ENCODE data around the gene BEX1.
A peak's percentile ranks its signal among the peaks of the same experiment; 100 is the strongest.
"Not testable (repeated sequence)": the region's sequence is repeated elsewhere in the genome, so short reads cannot be mapped to it uniquely, and the experiment has no call there.

The BEX1 gene

DNA sequence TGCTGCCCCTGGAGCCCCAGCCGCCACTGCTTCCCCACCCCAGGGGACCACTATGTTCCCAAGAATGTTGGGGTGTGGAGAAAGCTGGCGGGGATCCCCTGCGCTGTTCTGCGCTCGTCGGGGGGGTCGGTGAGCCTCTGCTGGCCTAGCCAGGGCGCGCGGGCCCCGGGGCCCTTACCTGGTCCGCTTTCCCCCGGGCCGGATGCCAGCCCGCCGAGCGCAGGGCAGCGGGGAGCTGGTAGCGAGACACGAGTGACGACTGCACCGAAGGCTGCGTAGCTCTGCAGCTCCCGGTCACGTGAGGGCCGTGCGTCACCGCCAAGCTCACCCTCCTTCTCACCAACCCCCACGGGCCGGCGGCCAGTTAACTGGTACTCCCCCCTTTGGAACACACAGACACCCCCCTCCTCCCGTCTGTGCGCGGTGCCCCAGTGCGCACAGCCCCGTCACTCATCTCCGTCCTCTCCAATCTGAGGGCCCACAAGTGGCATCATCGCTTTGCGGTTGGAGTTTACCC, at the start of gene BEX1:
Gene BEX1, minus strand, starts transcription at position 254 of the 517 bp plus-strand sequence. CDS start 897 bp downstream, outside the sequence.
- DNase-seq, result no peak

DNA sequence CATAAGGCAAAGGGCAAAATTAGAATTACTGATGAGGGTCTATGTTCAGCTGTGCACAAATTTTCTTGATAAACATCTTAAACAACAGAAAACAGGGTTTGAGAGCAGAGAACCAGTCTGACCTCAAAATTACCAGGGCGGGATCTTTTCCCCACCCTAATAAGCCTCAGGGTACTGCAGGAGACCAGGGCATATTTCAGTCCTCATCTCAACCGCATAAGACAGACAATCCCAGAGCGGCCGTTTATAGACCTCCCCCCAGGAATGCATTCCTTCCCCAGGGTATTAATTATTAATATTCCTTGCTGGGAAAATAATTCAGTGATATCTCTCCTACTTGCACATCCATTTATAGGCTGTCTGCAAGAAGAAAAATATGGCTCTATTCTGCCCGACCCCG, 45.5 kb upstream of the BEX1 start:
- DNase-seq, result not testable (repeated sequence)

DNA sequence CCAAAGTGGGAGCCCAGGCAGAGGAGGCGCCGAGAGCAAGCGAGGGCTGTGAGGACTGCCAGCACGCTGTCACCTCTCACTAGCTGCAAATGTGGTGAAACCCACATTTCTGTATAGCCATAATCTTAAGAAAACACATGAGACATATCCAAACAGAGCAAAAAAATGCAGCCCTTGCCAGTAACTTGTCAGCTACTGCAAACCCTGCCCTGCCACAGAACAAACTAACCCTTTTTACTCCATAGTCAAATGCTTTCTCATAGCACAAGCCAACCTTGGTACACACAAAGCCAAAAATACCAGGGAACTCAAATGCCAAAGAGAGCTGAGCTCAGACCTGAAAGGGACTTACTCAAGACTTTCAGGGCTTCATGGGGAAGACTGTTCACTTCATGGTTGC, 43.9 kb upstream of the BEX1 start:
- no peak for DNase-seq

DNA sequence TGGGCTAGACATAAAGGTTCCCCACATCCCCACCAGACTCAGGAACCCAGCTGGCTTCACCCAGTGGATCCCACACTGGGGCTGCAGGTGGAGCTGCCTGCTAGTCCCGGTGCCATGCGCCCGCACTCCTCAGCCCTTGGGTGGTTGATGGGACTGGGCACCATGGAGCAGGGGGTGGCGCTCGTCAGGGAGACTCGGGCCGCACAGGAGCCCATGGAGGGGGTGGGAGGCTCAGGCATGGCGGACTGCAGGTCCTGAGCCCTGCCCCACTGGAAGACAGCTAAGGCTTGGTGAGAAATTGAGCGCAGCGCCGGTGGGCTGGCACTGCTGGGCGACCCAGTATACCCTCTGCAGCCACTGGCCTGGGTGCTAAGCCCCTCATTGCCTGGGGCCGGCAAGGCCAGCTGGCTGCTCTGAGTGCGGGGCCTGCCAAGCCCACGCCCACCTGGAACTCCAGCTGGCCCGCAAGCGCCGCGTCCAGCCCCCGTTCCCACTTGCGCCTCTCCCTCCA, 43.3 kb upstream of the BEX1 start:
- DNase-seq, result not testable (repeated sequence)

DNA sequence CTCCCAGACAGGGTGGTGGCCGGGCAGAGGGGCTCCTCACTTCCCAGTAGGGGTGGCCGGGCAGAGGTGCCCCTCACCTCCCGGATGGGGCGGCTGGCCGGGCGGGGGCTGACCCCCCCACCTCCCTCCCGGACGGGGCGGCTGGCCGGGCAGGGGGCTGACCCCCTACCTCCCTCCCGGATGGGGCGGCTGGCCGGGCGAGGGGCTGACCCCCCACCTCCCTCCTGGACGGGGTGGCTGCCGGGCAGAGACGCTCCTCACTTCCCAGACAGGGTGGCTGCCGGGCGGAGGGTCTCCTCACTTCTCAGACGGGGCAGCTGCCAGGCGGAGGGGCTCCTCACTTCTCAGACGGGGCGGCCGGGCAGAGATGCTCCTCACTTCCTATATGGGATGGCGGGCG, 40.4 kb upstream of the BEX1 start:
- DNase-seq, result not testable (repeated sequence)

DNA sequence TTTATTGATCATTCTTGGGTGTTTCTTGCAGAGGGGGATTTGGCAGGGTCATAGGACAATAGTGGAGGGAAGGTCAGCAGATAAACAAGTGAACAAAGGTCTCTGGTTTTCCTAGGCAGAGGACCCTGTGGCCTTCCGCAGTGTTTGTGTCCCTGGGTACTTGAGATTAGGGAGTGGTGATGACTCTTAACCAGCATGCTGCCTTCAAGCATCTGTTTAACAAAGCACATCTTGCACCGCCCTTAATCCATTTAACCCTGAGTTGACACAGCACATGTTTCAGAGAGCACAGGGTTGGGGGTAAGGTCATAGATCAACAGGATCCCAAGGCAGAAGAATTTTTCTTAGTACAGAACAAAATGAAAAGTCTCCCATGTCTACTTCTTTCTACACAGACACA, 39.9 kb upstream of the BEX1 start:
- not testable (repeated sequence) for DNase-seq

DNA sequence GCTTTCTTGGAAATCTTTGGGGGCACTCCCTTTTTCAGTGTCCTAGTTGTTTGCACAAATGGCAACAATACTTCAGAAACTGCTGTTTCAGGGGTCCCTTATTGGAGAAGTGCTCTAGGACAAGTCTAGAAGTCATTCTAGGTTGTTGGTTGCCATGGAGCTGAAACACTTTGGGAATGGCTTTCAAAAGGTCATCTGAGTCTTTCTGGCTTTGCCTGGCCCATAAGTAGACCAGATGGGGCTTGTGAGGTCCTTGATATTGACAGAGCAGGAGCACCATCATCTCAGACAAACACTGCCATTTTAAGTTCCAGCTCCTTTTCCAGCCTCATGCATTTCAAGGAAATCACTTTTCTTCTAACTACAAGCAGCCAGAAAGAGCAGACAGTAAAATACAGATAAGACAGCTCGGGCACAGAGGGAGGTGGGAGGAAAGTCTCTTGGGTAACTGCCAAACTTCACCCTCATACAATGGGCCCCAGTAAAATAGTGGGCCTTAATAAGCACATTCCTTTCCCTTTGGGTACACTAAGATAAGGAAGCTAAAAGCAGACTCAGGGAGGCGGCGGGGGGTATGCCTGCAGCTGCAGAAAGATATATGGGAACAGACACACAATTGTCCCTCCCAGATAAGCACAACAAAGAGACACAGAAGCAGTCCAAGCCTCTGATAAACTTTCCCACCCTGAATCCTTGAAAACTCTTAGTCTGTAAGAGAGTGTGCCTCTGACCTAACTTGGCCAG, 37.5 kb upstream of the BEX1 start:
- DNase-seq, result no peak

DNA sequence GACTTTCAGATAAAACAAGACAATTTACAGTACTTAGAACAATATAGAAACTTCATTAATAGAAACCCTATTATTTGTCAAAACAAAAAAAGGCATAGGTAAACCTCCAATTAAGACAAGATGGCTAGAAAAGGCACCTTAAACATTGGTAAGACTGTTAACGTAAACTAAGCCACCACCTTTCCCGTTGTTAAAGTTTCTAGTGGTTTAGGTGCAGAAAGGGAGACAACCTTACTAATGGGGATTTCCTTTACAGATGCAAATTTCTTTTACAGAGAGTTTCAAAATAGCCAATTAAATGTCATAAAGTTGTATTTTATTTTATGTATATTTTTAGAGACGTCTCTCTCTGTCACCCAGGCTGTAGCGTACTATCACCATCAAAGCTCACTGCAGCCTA, 36.5 kb upstream of the BEX1 start:
- no peak for DNase-seq

DNA sequence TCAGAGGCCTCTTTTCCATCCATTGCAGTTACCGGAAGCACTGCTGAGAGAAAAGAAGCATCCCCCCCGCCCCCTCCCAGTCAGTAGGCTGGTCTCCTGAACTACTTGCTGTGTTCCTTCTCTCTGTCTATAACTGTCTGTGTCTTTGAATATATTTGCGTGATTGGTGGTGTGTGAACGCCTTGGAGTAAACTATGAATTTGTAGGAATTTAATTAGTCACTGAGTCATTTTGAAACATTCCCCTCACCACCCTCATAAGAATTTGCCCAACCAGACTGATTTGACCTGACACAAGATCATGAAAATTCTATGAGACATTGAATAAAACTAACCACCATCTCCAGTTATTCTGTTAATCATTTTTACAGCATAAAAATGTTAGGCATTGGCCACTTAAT, 35.7 kb upstream of the BEX1 start:
- DNase-seq, result no peak

DNA sequence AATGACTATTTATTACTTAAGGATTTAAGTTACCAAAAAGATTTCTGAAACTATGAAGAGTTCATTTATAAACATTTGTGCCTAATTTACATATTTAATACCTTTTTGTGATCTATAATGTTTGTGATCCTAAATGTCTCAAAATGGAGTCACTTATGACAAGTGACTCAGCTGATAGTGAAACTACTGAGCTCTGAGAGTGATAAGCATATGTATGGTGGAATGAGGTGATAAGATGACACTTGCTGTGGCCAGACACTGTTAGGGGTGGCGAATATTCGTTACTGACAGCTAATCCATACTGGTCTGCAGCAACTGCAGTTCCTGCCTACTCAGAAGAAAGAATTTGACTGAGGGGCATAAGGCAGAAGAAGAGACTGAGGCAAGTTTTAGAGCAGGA, 34.5 kb upstream of the BEX1 start:
- DNase-seq, result no peak

DNA sequence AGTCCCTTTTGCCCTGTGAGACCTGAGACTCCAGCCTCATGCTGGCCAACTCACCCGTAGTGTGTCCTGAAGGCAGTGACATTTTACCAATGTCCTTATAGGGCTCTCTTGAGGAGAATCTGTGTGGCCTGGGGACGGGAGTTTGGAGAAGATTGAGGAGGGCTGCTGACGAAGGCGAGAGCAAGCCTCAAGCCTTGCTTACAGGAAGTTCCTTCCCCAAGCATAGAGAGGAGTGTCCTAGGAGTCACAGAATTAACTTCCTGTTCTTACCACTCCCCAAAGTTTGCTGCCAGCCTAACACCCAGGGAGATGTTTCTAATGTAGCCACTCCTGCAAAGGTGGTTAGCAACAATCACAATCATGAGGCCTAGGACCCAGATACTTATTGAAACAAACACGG, 29.0 kb upstream of the BEX1 start, which contains the start of gene NXF3:
Gene NXF3, minus strand, starts transcription at position 202 of the 400 bp plus-strand sequence. Its CDS starts 120 bp downstream, at position 82.
- DNase-seq, result no peak

DNA sequence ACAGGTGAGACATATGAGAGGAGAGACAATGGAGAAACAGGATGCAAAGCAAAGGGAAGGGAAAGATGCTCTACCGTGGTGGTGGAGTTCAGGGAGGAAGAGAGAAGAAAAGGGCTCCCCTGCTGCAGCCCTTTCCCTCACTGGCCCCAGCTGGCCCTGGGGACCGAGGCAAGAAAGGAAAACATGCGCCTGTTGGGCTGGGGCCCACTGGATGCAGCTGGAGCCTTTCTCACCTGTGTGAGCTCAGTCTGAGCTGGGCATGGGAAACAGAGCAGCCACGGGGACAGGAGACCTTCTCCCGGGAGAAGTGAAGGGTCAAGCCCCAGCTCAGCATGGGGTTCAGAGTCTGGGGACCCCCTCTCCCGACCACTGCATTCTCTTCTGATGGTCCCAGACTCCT, 17.1 kb upstream of the BEX1 start:
- no peak for DNase-seq

DNA sequence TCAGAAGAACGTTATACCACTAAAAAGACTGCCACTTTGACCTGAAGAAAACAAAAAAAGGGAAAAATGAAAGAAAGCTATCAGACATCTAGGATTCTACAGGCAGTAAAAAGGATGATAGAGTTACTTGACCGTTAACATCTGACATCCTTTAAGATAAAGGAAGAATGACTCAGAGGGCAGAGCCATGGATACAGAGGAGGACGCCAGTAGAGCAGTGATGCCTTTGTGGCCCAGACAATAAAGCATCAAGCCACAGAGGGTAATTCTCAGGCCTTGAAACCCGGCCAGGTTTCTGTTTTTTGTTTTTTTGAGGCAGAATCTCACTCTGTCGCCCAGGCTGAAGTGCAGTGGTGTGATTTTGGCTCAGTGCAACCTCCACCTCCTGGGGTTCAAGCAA, 9.5 kb upstream of the BEX1 start:
- no peak for DNase-seq

DNA sequence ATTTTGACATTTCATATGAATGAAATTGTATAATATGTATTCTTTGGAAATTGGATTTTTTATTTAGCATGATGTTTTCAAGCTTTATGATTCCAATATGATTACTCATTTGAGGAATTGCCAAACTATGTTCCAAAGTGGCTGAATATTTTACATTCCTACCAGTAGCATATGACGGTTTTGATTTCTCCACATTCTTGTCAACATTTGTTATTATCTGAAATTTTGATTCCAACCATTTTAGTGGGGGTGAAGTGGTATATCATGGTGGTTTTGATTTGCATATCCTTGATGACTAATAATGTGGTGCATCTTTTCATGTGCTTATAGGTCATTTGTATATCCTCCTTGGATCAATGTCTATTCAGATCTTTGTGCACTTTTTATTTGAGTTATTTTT, 2.6 kb upstream of the BEX1 start:
- DNase-seq, result no peak

DNA sequence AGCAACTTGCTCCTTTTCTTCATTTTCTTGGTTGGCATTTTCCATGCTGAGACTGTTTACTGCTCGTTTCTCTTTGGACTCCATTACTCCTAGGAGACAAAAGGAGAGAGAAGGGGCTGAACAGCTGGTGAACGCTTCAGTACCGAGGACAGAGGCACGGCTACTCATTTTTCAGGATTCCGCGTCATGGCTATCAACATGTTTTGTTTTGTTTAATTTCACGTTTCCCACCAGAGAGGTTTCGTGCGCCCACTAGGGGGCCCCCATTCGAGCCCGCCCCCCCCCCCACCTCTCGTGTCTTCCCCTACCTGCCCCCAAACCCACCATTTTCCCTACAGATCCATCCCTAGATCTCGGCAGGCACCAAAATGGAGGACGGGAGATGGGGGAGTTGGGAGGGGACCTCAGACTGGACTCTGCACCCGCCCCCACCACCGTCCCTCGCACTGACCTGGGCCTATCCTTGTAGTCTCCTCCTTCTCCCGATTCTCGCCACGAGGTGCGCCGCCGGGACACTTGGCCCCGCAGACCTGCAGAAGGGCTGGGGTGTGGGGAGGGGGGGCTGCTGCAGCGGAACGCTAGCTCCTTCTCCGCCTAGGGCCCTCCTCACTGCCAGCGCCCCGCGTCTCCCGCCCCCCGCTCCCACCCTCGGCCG, 653 bp downstream of the BEX1 start:
- peak in 1 of 2 donors; percentile 6 for DNase-seq

DNA sequence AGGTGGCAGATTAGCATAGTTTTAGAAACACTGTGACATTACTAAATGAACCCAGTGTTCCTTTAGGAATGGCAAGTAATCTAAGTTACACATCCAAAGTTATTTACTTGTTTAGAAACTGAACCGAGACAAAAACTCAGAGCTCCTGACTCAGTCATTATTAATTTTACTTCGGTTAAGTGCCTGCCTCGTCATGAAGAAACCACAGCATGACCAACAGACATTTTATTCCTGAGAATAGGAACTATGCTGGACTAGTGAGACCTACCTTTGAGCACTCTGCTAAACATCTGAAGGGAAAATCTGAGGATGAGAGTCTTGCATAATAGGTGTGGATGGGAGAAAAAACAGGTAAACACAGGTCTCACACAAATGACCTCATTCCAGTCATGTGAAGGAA, 2.5 kb downstream of the BEX1 start:
- DNase-seq, result no peak

DNA sequence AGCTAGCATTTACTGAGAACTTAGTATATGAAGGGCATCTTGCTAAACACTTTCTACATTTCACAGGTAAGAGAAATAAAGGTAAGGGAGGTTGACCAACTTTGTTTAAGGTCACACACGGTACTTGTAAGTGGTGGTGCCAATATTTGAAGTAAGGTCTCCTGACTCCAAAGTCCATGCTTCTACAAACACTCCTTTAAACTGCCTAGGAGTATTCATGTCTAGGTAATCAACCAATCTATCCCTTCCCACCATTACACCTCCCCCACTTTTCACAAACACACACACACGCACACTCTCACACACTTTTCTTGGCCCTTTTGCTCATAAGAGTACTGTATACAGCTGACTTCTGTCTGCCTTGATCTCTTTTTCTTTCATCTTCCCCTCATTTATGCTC, 7.1 kb downstream of the BEX1 start:
- no peak for DNase-seq

DNA sequence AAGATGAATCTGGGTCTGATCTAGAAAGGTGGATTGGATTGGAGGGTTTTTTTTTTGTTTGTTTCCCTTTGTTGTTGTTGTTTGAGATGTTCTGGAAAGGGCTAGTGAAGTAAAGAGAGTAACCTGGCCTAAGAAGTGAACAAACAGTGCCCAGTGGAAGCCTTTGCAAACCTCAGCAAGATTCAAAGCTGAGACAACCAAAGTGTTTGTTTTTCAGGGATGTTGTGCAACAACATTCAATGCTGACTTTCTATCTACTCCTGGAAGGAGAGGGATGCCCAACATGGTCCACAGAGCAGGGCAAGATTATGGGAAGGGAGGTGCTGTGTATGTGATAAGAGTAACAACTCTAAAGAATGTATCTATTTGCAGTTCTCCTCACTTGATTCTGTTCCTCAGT, 11.3 kb downstream of the BEX1 start:
- no peak for DNase-seq

DNA sequence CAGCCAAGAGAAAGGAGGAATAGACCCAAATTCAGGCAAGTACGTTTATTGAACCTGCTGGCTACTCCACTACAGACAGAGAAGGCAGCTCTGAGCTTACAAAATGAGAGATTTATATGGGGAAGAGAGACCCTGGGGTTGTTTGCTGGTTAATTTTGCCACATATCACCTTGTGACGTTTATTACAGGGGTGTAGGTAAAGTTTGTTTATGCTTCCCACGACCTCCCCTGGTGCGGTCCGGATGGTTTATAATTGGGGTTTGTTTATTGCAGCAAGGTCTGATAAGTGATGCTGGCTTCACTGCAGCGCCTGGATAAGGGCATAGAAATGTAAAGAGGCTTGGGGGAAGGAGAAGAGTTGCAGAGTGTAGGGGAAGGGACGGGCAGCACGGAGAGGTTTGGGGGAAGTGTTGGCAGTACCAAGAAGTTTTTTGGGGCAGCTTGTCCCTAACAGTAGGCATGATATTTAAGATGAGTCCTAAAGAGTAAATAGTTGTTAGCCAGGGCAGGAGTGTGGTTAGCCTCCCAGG, 12.6 kb downstream of the BEX1 start:
- DNase-seq, result no peak

DNA sequence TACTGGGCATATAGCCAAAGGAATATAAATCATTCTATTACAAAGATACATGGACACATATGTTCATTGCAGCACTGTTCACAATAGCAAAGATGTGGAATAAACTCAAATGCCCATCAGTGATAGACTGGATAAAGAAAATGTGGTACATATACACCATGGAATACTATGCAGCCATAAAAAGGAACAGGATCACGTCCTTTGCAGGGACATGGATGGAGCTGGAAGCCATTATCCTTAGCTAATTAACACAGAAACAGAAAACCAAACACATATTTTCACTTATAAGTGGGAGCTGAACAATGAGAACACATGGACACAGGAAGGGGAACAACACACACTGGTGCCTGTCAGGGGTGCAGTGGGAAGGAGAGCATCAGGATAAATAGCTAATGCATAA, 30.6 kb downstream of the BEX1 start:
- DNase-seq, result not testable (repeated sequence)

DNA sequence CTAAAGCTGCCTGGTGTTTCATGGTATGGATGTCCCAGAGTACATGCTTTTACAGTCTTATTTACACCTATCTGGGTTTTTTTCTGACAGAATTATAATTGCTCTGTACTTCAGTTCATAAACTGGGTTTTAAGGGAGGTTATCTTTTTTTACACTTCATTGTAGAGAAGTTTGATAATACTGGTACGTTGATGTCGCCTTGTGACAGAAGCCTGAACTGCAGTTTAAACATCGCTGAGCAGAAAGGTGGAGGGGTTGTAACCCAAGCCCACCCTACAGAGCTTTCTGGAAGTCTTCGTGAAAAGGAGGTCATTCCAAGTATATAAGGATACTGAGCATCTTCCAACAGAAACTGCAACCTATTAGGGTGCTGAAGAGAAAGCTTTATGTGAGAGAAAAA, 46.4 kb downstream of the BEX1 start:
- no peak for DNase-seq

DNA sequence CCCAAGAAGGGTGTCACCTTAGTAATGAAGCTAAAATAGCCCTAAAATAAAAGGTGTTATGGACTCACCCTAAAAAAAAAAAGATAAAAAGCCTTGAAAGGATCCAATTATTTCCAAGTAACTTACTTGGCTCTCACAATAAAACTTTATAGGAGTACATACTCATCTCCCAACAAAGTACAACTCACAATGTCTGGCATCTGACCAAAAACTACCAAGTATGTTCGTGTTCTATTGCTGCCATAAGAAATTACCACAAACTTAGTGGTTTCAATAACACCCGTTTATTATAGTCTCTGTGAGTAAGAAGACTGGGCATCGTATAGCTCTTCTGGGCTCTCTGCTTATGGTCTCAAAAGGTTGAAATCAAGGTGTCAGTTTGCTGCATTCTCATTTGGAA, 51.0 kb downstream of the BEX1 start:
- DNase-seq, result no peak

Data from stimulated activated CD4-positive, alpha-beta T cell treated with anti-CD3 and anti-CD28 coated beads, Interleukin-2, amount 100 ng/mL, for 48 hours (primary cell).